ENCODE measurements around the gene S100A14. TPM values are rescaled to one million over a fixed set of nuclear protein-coding genes. Genes with fewer than 3 reads are reported as not detected.

S100A14 gene
- total RNA-seq, 1 donor from 2014 or later = 323 TPM

DNA sequence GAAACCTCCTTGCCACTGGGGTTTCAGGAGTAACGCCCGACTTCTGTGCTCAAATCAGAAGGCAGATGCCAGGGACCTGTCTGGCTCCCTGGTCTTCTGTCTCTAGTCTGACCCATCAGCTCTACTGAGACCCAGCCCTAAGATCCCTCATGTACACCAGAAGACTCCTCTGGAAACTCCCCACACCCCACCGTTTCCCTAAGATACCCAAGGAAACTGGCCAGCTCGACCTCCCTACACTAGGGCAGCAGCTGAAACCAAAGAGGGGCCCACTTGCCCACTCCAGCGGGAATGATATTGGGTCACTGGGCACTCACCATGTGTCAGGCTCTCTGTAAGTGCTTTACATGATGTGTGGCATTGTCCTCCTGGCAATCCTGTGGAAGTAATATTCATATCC lies 2.7 kb downstream of the S100A14 start:
- Histone ChIP-seq H3K4me3 (peak overlapping the region; percentile 52 to 68), H3K4me1 (peaks cover 77% of the 10 kb centered on the region), H3K36me3 (no peaks in the 10 kb centered on the region), H3K27me3 (no peaks in the 10 kb centered on the region), H3K27ac (peak overlapping the region; percentile 96), H3K9me3 (no peaks in the 10 kb centered on the region)
- TF ChIP-seq, protein P1, sequence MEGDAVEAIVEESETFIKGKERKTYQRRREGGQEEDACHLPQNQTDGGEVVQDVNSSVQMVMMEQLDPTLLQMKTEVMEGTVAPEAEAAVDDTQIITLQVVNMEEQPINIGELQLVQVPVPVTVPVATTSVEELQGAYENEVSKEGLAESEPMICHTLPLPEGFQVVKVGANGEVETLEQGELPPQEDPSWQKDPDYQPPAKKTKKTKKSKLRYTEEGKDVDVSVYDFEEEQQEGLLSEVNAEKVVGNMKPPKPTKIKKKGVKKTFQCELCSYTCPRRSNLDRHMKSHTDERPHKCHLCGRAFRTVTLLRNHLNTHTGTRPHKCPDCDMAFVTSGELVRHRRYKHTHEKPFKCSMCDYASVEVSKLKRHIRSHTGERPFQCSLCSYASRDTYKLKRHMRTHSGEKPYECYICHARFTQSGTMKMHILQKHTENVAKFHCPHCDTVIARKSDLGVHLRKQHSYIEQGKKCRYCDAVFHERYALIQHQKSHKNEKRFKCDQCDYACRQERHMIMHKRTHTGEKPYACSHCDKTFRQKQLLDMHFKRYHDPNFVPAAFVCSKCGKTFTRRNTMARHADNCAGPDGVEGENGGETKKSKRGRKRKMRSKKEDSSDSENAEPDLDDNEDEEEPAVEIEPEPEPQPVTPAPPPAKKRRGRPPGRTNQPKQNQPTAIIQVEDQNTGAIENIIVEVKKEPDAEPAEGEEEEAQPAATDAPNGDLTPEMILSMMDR (IDR thresholded peaks at IDR 0.05) = no peak
- TF ChIP-seq POLR2A (IDR thresholded peaks at IDR 0.05) (no peak), POLR2AphosphoS5 (IDR thresholded peaks at IDR 0.05; ENCODE audit: insufficient read depth in 1 of 2, low read depth in 1 of 2) (no peak)
- intact Hi-C loops (cut with DNase I) = loop anchor here (5.0 kb wide), 1 partner anchor 101 kb away; no protein-coding TSS in a partner anchor
- no peak for DNase-seq (ENCODE audit: extremely low spot score in 2 of 2)

DNA sequence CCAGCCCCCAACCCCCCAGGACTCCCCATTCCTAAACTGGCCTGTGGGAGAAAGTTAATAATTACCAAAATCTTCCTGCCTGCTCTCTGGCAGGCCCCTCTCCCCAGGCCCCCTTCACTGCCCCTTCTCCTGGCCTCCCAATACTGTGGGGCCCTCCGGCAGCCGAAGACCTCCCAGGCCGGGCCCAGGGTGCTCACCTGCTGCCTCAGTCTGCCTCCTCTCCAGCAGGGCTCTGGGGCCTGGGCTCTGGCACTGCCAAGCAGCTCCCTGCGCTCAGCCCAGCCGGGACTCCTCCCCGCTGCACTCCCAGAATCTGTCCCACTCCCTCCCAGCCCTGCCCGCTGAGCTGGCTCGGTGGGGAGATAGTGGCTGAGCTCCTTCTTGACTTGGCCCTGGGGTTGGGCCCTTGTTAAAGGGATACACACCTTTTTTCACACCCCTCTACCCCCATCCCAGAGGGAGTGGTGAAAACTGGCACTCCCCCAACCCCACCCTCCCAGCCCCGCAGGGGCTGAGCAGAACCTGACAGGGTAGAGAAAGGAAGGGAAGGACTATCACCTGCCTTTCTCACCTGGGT lies 3.3 kb downstream of the S100A14 start, which contains the start of gene S100A16:
S100A16 (minus strand) TSS at position 383 of the 577 bp plus-strand sequence. CDS start 4,986 bp downstream, outside the sequence.
- Histone ChIP-seq H3K4me1 (peaks cover 77% of the 10 kb centered on the region), H3K27ac (peak within 1 kb of the TSS; percentile 96), H3K9me3 (no peaks in the 10 kb centered on the region), H3K4me3 (peak within 1 kb of the TSS; percentile 52 to 68), H3K36me3 (peaks cover 0 to under 1% of the 10 kb centered on the region in 2 donors), H3K27me3 (no peaks in the 10 kb centered on the region)
- DNase-seq (ENCODE audit: extremely low spot score in 2 of 2) = no peak
- intact Hi-C loops (cut with DNase I) = loop anchor here (5.0 kb wide), 1 partner anchor 101 kb away; no protein-coding TSS in a partner anchor
- peak in 1 of 2 donors; percentile 67 for TF ChIP-seq POLR2A (IDR thresholded peaks at IDR 0.05)
- peak; percentile 52 to 90 for TF ChIP-seq POLR2AphosphoS5 (IDR thresholded peaks at IDR 0.05; ENCODE audit: insufficient read depth in 1 of 2, low read depth in 1 of 2)
- TF ChIP-seq, protein P1 (IDR thresholded peaks at IDR 0.05) = no peak

DNA sequence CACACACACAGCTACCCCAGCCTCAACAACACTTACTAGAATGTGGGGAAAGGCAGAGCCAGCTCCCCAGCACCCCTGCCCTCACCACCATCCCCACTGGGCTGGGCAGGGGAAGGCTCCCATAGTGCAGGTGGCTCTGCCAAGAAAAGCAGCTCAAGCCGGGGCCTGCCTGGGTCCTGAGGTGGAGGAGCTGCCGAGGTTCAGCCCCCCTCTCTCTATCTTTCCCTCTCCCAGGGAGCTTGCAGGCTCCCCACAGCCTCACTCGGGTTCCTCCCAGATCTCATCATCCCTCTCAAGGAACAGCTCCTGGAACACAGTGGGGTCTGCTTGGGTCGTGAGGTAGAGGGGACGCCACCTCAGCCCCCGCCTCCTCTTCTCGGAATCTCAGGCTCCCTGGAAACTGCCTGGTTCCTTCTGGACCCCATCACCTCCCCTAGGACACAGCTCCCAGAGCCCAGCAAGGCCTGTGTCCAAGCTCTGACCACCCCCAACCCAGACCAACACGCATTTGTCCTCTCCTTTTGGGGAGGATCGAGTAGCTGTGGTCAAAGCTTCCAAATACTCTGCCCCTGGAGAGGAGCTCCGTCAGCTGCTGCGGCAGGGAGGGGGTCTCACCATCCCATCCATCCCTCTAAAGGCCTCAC lies 3.9 kb downstream of the S100A14 start:
- TF ChIP-seq POLR2A (IDR thresholded peaks at IDR 0.05) = no peak
- TF ChIP-seq, protein P1 (IDR thresholded peaks at IDR 0.05) = no peak
- TF ChIP-seq POLR2AphosphoS5 (IDR thresholded peaks at IDR 0.05; ENCODE audit: insufficient read depth in 1 of 2, low read depth in 1 of 2) = no peak
- DNase-seq (ENCODE audit: extremely low spot score in 2 of 2) = no peak
- peaks cover 77% of the 10 kb centered on the region for H3K4me1 ChIP-seq

DNA sequence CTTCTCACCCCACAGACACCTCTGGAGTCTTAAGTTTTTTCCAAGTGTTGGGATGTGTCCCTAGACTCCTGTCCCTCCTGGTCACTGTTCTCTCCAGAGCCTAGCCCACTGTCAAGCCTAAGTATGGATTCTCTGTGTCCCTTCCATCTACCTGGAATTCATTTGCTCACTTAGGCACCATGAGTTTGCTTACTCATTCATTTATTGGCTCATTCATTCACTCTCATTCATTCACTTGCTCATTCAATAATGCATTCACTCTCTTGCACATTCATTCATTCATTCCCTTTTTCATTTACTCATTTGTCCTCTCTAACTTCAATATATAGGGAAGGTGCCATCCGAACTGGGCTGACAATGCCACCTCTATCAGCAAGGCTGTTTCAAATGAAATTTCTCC lies 4.8 kb downstream of the S100A14 start:
- Histone ChIP-seq H3K4me3 (peak overlapping the region; percentile 52 to 68), H3K36me3 (peaks cover 0 to 15% of the 10 kb centered on the region in 2 donors), H3K27me3 (no peaks in the 10 kb centered on the region), H3K4me1 (peaks cover 73% of the 10 kb centered on the region), H3K27ac (peak overlapping the region; percentile 96), H3K9me3 (no peaks in the 10 kb centered on the region)
- no peak for DNase-seq (ENCODE audit: extremely low spot score in 2 of 2)
- intact Hi-C loops (cut with DNase I) = loop anchor here (5.0 kb wide), 1 partner anchor 99 kb away; no protein-coding TSS in a partner anchor
- TF ChIP-seq, protein P1 (IDR thresholded peaks at IDR 0.05) = no peak
- TF ChIP-seq POLR2A (IDR thresholded peaks at IDR 0.05) = no peak
- no peak for TF ChIP-seq POLR2AphosphoS5 (IDR thresholded peaks at IDR 0.05; ENCODE audit: insufficient read depth in 1 of 2, low read depth in 1 of 2)

More for the DNA sequence above, 3.9 kb downstream of the S100A14 start:
- Histone ChIP-seq H3K4me3 (peak overlapping the region; percentile 52 to 68), H3K36me3 (peaks cover 0 to 6% of the 10 kb centered on the region in 2 donors), H3K27ac (peak overlapping the region; percentile 96), H3K9me3 (no peaks in the 10 kb centered on the region), H3K27me3 (no peaks in the 10 kb centered on the region)
- intact Hi-C loops (cut with DNase I) = loop anchor here (5.0 kb wide), 1 partner anchor 100 kb away; no protein-coding TSS in a partner anchor

Measured in vagina (tissue), 2 donors.